Kidney glomerular epithelial cell (primary cell): ENCODE data around the gene COPS8.

Experiments used
- DNase-seq: peaks from one replicate; lab custom pipeline; 2025; lab: John Stamatoyannopoulos, UW

The COPS8 gene

DNA sequence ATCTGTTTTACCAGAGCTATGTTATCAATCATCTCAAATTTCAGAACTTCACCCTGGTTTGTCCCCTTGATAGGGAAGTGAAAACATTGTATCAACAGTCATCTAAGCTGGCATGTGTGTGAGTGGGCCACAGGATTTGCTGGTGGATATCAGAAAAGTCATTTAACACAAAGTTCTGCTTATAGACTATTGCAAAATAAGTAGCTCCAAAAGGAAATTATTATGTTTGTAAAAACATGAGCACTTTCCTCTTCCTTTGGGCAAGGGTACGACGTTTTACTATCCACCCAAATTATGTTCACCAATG is 20.7 kb upstream of the COPS8 start:
- DNase-seq: no peak

DNA sequence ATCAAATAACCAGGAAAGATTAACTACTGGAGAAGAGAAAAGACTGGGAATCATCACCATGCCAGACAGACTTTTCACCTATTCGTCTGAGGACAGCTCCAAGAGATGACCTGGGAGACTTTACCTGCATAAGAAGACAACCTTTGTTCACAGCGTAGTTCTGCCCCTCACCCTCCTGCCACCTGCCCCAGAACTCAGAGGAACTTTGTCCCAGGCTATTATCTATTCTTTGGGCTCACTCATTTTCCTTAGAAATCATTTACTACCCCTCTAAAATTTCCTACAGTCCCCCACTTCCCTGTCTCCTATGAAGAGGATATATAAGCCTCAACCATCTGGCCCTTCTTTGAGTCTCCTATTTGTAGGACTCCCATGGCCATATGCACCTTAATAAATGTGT is 19.3 kb upstream of the COPS8 start:
- no peak for DNase-seq

DNA sequence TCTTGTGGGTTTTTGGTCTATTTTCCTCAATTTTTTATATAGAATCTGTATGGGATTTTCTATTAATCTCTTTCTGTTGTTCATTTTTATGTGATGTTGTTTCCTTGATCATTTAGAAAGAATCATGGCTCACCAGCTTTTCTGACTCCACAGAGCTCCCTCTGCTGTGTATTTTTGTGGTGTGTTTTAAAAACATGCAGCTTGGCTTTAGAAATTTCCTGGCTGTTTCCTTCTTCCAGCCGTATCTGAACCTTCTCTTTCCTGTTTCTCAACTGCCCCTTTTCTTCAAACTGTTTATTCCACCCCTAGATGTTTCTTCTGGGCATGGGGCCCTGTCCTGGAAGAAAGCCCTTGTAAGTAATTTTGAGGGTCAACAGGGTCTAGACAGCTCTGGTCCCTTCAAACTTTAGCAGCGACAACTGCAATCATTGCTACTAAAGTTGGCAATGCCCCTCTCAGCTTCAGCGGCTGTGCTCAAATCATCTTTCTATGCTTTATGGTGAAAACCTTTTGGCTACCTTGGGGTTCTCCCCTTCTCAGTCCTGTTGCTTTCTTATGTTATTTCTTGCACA is 17.6 kb upstream of the COPS8 start:
- DNase-seq: no peak

DNA sequence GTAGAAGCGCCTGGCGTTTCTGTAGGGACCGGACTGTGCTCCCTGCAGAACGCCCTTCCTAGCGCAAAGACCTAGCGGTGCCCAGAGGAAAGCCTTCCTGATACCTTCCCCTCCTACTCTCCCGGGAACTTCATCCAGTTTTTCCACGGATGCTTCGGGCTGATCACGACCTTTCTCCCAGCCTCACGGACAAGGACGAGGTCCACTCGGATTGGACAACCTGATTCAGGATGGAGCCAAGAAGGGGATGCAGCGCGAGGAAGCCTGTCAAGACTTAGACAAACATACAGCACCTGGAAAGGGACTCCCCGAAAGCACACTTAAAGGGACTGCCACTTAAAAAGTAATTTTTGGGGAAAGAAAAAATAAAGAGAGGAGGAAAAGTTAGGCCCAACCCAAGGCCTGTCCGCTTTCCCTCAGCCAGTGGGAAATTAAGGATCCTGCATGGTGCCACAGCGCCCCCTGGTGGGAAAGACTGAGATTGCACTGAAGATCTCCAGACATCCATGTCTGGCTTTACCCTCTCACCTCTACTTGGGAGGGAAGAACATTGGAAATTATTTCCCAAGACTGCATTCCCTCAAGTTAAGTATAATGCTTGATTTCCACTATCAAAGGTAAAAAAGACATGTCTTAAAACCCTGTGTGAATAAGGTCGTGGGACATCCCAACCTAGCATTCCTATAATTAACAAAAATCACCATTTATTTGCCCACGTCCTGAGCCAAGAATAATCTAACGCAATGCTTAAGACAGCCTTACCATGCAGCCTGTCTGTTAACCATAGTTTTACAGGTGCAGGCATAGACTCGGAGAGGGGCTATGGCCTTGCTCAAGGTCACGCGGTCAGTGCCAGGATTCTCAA is 13.4 kb upstream of the COPS8 start:
- no peak for DNase-seq

DNA sequence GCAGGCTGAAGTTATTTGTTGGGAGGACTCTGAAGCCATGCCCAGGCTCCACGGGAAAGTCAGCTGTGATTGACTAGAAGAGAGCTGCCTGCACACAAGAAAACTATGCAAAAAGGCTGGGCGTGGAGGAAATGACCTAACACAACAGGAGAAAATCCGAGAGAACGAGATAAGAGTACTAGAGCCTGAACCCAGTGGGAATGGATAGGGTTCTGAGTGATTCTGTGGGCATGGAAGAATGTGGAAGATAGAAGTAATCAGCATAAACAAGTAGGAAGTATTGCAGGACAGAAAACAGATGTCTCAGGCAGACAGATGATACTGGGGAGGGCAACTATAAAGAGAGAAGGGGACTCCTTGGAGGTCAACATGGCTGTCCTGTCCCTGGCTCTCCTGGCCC is 12.1 kb upstream of the COPS8 start:
- DNase-seq: no peak

DNA sequence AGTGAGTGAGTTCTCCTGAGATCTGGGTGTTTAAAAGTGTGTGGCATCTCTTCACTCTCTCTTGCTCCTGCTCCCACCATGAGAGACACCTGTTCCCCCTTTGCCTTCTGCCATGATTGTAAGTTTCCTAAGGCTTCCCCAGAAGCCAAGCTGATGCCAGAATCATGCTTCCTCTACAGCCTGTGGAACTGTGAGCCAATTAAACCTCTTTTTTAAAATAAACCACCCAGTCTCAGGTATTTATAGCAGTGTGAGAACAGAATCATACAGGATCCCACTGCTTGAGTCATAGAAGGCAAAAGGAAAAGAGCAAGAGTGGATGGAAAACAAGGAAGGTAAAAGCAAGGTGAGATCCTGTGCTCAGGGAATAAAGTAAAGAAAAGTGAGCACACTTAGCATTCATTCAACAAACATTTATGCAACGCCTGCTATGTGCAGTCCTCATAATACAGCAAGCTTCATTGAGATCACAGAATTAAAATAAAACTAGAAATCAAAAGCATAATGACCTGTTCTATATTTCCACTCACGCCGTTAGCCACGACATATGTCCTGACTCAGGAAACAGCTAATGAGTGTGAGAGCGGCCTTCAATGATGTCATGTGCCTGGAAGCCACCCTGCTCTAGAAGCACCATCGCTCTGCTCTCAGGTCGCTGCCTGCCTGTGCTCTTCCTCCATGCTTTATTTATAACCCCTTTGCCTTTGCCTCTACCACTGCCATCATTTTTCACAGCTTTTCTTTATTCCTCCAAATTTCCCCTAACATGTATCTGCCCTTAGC is 11.3 kb upstream of the COPS8 start:
- DNase-seq: no peak

DNA sequence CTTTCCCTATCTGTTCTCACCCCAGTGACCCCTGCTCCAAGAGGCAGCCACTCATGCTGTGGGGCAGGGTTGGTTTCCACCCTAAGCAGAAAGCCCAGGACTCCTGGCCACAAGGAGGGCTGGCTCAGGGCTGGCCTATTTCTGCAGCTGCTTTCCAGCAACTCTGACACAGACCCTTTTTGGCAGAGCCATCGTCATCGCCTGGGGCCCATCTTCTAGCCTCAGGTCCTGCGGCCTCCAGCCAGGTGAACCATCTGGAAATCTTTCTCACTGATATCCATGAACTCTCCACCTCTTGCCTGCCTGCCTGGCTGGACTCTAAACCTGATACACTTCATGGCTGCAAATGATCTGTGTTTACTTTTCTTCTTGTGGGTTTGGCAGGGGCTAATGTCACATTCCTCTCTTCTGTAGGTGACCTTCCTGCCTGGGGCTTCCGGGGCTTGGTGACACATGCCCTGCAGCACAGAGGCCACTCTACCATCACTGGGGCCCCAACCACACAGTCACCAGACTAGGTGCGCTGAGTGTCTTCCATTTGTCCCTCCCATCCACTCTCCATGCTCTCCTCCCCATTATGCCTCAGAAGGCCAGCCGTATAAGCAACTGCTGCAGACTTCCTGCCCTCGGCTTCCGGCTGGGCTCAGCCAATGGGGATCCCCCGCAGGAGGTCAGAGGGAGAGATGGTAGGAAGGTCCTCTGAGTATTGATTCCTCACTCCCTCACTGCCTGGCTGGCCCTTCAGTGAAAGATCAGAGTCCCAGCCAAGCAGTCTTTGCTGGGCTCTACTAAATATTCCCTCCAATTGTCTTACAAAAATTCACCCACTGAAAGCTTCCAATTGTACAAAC is 9.7 kb upstream of the COPS8 start:
- DNase-seq: no peak

DNA sequence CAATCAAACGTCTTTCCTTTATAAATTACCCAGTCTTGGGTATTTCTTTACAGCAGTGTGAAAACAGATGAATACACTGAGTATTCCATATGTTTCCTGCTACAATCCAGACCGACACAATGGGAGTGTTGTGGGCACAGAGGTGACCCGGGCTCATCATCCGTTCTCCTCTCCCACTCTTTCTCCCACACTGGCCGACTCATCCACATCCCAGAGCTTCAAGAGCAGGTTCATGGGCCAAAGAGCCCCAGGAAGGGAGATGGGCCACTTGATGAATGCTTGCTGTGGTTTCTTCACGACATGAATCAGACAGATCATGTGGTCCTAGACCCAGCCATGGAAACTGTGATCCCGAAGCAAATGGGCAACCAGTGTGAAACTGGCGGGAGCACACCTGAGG is 4.1 kb upstream of the COPS8 start:
- DNase-seq: no peak

DNA sequence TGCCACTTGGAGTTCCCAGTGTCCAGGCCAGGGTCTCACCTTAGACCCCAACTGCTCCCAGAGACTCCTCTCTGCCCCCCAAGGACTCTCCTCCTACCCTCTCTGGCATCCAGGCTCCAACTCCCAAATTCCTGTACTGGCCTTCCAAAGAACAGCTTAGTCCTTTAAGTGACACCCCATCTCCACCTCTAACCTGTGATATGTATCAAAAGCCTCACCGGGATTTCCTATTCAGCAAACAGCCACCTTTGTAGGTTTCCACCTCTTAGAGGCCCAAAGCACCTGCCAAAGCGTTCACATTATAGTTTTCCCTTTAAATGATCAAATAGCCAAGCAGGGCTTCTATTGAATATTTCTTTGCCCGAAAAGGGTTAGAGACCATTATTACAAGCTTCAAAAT is 2.7 kb upstream of the COPS8 start:
- no peak for DNase-seq

DNA sequence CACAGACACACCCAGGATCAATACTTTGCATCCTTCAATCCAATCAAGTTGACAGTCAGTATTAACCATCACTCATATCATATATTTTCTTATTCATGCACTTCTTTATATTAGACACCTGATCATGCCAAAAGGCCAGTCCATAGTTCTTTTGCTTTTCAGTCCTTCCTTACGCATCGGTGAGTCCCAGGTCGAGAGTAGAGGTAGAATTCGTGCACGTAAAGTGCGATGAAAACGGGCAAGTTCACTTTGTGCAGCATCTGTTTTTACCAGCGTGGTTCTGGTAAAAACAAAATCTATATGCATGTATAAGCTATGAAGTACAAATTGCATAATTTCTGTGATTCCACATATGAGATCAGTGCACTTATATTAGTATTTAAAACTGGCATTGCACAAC is 1.2 kb upstream of the COPS8 start:
- DNase-seq: no peak

DNA sequence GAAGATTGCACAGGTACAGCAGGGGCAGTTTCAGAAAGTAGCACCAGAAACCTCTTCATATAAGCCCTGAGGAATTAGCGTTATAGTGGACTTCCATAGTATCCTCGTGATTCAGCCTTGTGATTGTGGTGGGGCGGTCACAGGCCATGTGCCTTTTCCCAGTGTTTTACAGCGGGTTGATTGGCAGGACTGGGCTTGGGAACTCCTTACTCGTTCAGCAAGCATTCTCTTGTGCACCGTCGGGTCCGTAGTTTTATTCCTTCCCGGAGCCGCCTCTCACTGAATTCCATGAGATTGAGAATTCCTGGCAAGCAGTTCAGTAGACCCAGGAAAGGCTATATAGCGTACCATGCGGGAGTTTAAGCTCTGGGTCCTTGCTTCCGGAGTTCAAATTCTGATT is 5.2 kb downstream of the COPS8 start:
- no peak for DNase-seq

DNA sequence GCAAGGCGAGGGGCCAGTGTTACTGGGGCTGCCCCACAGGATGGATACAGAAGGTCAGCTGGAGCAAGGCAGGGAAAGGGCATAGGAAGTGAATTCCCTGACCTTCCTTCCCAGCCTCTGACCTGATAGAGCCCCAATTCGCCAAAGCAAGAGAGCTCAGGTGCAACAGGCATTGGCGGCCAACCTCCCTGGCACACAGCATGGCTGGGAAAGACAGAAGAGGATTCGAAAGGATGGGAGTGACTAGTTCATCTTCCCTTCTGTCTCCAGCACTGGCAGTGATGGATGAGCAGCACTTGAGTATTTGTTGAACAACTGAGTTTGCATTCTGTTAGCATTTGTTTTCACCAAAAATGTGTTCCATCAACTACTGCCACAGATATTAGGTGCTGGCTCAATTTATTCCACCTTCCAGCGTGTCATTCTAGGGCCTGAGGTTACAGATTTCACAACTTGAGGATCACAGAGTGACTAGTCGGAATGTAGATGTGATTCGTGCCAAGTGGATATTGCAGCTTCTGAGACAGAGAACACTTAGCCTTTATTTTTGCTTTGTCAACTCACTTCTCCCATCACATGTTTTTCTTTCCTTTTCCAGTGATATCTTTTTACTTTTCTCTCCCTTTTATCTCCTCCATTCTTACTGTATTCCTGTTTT is 6.2 kb downstream of the COPS8 start:
- DNase-seq: no peak

DNA sequence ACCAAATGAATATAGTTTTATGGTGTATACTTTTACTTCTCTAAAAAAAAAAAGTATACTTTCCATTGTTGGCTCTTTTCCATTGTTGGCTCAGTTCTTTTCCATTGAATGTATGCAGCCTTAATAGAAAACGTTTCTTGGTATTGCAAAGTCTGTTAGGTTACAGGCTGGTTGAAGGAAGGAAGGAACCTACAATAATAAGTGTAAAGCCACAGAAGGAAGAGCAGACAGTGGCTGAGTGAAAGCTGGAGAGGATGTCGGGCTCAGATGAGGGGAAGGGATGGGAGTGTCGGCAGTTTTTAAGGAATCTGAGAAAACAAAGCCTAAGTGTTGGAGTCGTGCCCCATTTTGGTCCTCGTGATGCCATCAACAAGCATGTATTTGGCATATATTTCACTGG is 6.8 kb downstream of the COPS8 start:
- no peak for DNase-seq

DNA sequence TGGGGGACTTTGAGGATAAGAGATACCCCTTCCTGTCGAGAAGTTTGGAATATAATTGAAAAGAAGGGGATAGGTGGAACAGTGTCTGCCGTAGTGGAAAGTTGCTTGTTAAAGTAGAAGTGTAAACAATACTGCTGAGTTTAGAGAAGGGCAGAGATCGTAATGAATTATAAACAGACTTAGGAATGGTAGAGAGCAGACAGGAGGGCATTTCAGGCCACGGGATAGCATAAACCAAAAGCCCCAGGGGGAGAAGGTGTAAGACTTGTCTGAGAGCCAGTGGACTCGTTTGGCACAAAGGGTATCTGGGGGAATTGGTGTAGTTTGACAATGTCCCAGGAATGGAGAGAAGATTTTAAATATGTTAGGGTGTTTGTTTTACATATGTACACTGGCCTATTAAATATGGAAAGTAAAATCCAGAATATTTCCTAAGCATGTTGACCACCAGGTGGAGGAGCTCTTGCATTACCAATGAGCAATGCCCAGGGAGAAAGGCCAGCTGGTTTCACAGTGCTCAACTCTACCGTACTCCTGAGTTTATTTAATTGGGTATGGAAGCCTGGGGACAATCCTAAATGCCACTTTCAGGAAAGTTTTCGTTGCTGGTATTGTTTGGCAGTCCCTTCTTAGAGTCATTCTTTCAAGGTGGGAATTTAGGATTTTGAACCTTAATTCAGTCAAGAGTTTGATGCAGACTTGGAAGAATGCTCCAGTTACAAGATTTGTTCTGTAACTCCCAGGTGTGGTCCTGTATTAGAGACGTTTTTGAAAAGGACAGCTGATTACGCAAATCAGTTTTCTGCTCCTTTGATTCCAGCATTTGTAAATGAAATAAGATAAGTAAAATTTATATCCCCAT is 7.5 kb downstream of the COPS8 start:
- DNase-seq: no peak

DNA sequence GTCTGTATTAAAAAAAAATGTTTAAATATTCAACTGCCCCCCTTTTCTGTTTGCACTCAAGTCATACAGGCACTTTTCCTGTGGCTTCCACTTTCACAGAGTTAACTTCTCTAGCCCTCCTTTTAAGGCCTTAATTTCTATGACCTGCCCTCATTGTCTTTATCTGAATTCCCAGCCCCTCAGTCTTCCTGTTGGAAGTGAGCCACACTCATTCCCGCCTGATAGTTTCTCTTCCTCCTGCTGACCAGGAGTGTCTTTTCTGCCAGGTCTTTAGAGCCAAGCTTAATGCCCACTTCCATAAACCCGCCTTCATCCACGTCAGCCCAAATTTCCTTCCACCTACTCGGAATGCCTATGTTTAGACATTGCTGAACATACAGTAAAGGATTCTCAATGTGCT is 10.5 kb downstream of the COPS8 start:
- no peak for DNase-seq

DNA sequence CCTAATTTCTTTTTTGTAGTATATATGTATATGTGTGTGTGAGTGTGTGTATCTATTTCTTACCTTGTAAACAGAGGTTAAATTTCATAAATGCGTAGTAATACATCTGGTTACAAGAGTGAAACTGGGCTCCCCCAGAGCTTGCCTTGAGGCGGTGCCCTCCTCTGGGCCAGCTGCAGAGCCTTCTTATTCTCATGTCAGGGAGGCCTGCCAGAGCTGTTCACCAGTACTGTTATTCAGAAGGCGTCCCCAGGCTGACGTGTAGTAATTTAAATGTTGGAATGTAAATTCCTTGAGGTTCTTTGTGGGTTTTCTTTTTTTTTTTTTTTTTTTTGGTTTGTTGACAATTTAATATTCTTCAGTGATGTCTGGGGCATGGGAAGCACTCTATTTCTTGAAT is 11.2 kb downstream of the COPS8 start:
- no peak for DNase-seq

DNA sequence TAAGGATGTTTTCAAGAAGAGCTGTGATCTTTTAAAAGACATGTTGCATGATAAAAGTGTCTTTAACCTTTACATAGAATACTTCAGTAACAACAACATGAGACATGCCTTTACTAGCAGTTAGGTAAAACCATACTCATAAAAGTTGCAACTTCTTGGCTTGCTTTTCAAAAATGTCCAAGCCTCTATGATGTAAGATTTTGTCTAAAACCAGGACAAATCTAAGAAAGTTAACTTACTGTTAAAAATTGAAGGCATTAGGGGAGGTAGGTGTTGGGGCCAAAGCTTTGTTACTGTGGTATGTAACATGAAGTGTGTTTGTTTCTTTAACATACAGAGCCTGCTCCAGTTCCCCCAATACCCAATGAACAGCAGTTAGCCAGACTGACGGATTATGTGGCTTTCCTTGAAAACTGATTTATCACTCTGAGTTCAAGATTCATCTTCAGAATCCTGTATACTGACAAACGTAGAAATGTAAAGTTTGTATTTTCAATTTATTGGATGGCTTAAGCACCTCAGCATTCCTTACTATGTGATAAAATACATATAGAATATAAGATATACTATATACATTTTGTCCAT is 11.7 kb downstream of the COPS8 start:
- no peak for DNase-seq

DNA sequence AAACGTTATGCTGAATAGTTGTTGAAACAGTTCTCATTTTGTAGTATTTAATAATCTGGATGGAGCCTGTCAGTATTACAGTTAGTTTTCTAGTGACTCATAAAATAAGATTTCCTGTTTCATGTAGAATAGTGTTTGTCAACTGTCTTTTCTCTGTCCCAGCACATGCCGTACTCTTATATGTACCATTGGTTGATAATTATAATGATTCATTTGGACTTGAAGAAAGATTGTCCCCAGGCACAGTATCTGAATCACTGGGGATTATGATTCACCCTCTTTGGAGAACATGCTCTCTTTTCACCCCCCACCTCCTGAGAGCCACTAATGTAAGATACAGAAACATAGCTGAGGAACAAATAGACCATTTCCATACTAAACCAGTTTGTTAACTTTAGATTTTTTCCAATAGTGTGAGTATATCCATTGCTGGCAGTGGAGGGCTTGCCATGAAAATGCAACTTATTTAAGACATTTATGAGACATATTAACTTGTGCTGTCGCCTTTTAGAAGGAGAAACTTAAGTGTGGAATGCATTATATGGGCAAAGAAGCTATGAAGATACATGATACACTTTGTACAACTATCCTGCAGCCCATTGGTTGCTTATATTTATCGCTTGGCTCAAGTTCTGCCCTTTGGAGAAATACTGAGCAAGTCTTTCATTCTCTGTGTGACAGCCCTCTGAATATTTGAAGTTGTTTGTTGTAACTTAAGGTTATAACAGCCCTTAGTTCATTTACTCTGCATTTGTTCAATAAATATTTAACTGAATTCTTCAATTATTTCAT is 12.4 kb downstream of the COPS8 start:
- no peak for DNase-seq

DNA sequence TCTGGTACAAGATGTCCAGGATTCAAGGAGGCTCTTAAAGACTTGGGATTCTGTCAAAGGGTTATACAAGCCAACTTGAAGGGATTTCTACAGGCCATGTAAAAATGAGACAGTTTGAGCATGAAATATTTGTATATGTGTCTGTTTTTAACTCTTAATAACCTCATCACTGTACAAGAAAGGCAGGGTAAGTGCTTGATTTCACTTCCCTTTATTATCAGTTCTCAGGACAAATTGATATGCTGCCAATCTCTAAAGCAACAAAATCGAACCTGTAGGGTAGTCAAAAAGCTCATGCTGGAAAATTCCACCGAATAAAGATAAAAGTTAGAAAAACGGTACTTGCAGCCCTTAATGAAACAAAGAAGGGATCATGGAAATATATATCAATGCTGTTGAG is 14.1 kb downstream of the COPS8 start:
- DNase-seq: no peak
